Nephron (organoid): ENCODE data around the gene CORO2B.

ENCODE experiments used
- H3K27ac Mint-ChIP-seq, 3 experiments: 2 replicates each; pipeline ENCODE4 v1.8.0; 2020; ENCODE audit warnings: mixed read lengths in 3 of 3, mild to moderate bottlenecking in 2 of 3, moderate library complexity in 1 of 3
- H3K27me3 Mint-ChIP-seq: 2 replicates; pipeline ENCODE4 v1.8.0; 2021; ENCODE audit warnings: low read depth, mild to moderate bottlenecking, moderate library complexity, mixed read lengths
- H3K36me3 Mint-ChIP-seq: 2 replicates; pipeline ENCODE4 v1.8.0; 2020; ENCODE audit warnings: low read depth, mixed read lengths
- H3K4me1 Mint-ChIP-seq: 2 replicates; pipeline ENCODE4 v1.8.0; 2020; ENCODE audit warnings: mixed read lengths
- H3K4me3 Mint-ChIP-seq, 3 experiments: 2 replicates each; pipeline ENCODE4 v1.8.0; 2020; ENCODE audit warnings: mild to moderate bottlenecking in 3 of 3, mixed read lengths in 3 of 3, moderate library complexity in 2 of 3
- H3K9me3 Mint-ChIP-seq: 2 replicates; pipeline ENCODE4 v1.8.0; 2020; ENCODE audit warnings: mixed read lengths
- CTCF ChIP-seq, 3 experiments: fragments of 200-600 bp; sonication (generic); IDR thresholded peaks; one replicate each; pipeline ENCODE4 v1.5.0; 2021; ENCODE audit warnings: antibody characterized with exemption in 3 of 3; ENCODE audit not compliant: unreplicated experiment in 3 of 3

Gene CORO2B

GRCh38 chr15:68625853-68626252 is 47.1 kb downstream of the CORO2B start:
- no peak for TF ChIP-seq CTCF (IDR thresholded peaks at IDR 0.05; ENCODE audit: unreplicated experiment in 3 of 3)
- H3K4me3 Mint-ChIP-seq: no peak overlapping the region
- H3K27me3 Mint-ChIP-seq: peaks cover 24% of the 10 kb centered on the region
- no peaks in the 10 kb centered on the region for H3K36me3 Mint-ChIP-seq
- H3K9me3 Mint-ChIP-seq: no peaks in the 10 kb centered on the region
- peaks cover 46% of the 10 kb centered on the region for H3K4me1 Mint-ChIP-seq
- peak overlapping the region in 2 of 3 experiments; percentile 5 to 19 for H3K27ac Mint-ChIP-seq

GRCh38 chr15:68626283-68626682 is 47.5 kb downstream of the CORO2B start:
- Mint-ChIP-seq H3K36me3 (no peaks in the 10 kb centered on the region), H3K27ac (peak overlapping the region in 1 of 3 experiments; percentile 5), H3K4me1 (peaks cover 46% of the 10 kb centered on the region), H3K27me3 (peaks cover 24% of the 10 kb centered on the region), H3K4me3 (no peak overlapping the region), H3K9me3 (no peaks in the 10 kb centered on the region)
- TF ChIP-seq CTCF (IDR thresholded peaks at IDR 0.05; ENCODE audit: unreplicated experiment in 3 of 3): no peak

GRCh38 chr15:68626739-68627138 is 47.9 kb downstream of the CORO2B start:
- no peaks in the 10 kb centered on the region for H3K36me3 Mint-ChIP-seq
- H3K4me1 Mint-ChIP-seq: peaks cover 44% of the 10 kb centered on the region
- H3K27me3 Mint-ChIP-seq: peaks cover 24% of the 10 kb centered on the region

GRCh38 chr15:68627476-68627875 is 48.7 kb downstream of the CORO2B start:
- H3K4me1 Mint-ChIP-seq: peaks cover 41% of the 10 kb centered on the region
- no peaks in the 10 kb centered on the region for H3K36me3 Mint-ChIP-seq
- no peak overlapping the region for H3K4me3 Mint-ChIP-seq
- peak overlapping the region in 1 of 3 experiments; percentile 66 for H3K27ac Mint-ChIP-seq
- no peaks in the 10 kb centered on the region for H3K9me3 Mint-ChIP-seq
- peaks cover 20% of the 10 kb centered on the region for H3K27me3 Mint-ChIP-seq
- no peak for TF ChIP-seq CTCF (IDR thresholded peaks at IDR 0.05; ENCODE audit: unreplicated experiment in 3 of 3)

More at GRCh38 chr15:68626739-68627138, 47.9 kb downstream of the CORO2B start:
- Mint-ChIP-seq H3K27ac (no peak overlapping the region), H3K9me3 (no peaks in the 10 kb centered on the region), H3K4me3 (no peak overlapping the region)
- TF ChIP-seq CTCF (IDR thresholded peaks at IDR 0.05; ENCODE audit: unreplicated experiment in 3 of 3): no peak

GRCh38 chr15:68627995-68628394 is 49.2 kb downstream of the CORO2B start:
- TF ChIP-seq CTCF (IDR thresholded peaks at IDR 0.05; ENCODE audit: unreplicated experiment in 3 of 3): no peak
- no peaks in the 10 kb centered on the region for H3K9me3 Mint-ChIP-seq
- peaks cover 22% of the 10 kb centered on the region for H3K27me3 Mint-ChIP-seq
- H3K4me3 Mint-ChIP-seq: no peak overlapping the region
- no peak overlapping the region for H3K27ac Mint-ChIP-seq
- peaks cover 44% of the 10 kb centered on the region for H3K4me1 Mint-ChIP-seq
- H3K36me3 Mint-ChIP-seq: no peaks in the 10 kb centered on the region

- Mint-ChIP-seq H3K27me3 (peaks cover 18% of the 10 kb centered on the region), H3K4me1 (peaks cover 55% of the 10 kb centered on the region), H3K4me3 (no peak overlapping the region), H3K27ac (peak overlapping the region; percentile 9 to 59 (median 43)), H3K9me3 (no peaks in the 10 kb centered on the region), H3K36me3 (no peaks in the 10 kb centered on the region)
- TF ChIP-seq CTCF (IDR thresholded peaks at IDR 0.05; ENCODE audit: unreplicated experiment in 3 of 3): no peak
Observed at GRCh38 chr15:68629519-68630210, 50.9 kb downstream of the CORO2B start.
